Activated CD4-positive, CD25-positive, alpha-beta regulatory T cell (primary cell): ENCODE data around the gene SUV39H1.
"Not testable (repeated sequence)": the region's sequence is repeated elsewhere in the genome, so short reads cannot be mapped to it uniquely, and the experiment has no call there.

Source experiments
- DNase-seq, 4 experiments: peaks; one replicate each; lab custom pipeline; 2025; lab: John Stamatoyannopoulos, UW

SUV39H1 gene, protein sequence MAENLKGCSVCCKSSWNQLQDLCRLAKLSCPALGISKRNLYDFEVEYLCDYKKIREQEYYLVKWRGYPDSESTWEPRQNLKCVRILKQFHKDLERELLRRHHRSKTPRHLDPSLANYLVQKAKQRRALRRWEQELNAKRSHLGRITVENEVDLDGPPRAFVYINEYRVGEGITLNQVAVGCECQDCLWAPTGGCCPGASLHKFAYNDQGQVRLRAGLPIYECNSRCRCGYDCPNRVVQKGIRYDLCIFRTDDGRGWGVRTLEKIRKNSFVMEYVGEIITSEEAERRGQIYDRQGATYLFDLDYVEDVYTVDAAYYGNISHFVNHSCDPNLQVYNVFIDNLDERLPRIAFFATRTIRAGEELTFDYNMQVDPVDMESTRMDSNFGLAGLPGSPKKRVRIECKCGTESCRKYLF

GRCh38 chrX:48696301-48696908, at the start of gene SUV39H1:
Gene SUV39H1 (plus strand): TSS chrX:48696734. CDS start chrX:48696785, 51 bp downstream.
- DNase-seq, result peak; percentile 45 to 79 (median 68)

DNA sequence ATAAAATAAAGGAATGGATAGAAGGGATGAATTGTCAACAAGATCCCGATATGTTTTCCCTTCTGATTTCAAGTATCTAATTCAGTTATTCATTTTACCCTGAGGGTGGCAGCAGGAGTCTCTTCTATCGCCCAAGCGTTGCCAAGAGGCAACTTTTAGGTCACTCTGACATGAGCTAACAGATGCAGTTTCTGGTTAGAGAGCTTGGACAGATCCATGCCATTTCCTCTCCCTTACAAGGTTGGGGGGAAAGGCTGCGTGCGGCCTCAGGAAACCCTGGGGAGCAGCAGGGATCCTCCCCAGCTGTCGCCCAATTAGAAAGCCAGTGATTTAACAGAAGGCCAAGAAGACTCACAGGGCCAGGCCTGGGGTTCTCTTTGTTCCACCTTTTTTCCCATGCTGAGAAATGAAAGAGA, 48.2 kb upstream of the SUV39H1 start:
- no peak for DNase-seq

DNA sequence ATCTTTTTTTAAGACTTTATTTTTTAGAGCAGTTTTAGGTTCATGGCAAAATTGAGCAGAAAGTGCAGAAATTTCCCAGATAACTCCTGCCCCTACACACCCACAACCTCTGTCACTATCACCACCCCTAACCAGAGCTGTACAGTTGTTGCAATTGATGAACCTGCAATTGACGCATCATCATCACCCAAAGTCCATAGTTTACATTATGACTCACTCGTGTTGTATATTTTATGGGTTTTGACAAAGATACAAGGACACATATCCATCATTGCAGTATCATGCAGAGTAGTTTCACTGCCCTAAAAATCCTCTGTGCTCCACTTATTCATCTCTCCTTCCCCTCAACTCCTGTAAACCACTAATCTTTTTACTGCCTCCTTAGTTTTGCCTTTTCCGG, 47.4 kb upstream of the SUV39H1 start:
- no peak for DNase-seq

DNA sequence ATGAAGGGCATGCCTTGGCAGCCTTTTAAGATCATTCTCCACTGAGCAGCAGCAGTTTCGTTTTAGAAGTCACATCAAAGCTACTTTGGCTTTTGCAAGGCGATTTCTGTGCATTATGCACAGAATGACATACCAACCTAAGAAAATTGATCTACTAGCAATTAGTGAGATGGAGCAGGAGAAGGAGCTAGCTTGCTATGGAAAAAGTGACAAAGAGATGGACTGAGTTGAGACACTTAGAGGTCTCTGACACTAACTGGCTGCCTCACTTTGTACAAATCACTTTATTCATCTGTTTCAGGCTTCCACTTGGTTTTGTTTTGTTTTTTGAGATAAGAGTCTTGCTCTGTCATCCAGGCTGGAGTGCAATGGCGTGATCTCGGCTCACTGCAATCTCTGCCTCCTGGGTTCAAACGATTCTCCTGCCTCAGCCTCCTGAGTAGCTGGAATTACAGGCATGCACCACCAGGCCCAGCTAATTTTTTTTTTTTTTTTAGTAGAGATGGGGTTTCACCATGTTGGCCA, 44.4 kb upstream of the SUV39H1 start:
- DNase-seq, result not testable (repeated sequence)

DNA sequence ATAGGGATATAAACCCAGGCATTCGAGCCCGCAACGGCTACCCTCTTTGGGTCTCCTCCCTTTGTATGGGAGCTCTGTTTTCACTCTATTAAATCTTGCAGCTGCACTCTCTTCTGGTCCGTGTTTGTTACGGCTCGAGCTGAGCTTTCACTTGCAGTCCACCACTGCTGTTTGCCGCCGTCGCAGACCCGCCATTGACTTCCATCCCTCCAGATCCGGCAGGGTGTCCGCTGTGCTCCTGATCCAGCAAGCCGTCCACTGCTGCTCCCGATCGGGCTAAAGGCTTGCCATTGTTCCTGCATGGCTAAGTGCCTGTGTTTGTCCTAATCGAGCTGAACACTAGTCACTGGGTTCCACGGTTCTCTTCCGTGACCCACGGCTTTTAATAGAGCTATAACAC, 41.8 kb upstream of the SUV39H1 start:
- DNase-seq, result not testable (repeated sequence)

GRCh38 chrX:48659686-48660085, 36.8 kb upstream of the SUV39H1 start:
- DNase-seq, result not testable (repeated sequence)

- no peak for DNase-seq
These were observed 33.3 kb upstream of the SUV39H1 start for GRCh38 chrX:48663241-48663640.

- DNase-seq, result no peak
These were observed 32.4 kb upstream of the SUV39H1 start for GRCh38 chrX:48664156-48664555.

DNA sequence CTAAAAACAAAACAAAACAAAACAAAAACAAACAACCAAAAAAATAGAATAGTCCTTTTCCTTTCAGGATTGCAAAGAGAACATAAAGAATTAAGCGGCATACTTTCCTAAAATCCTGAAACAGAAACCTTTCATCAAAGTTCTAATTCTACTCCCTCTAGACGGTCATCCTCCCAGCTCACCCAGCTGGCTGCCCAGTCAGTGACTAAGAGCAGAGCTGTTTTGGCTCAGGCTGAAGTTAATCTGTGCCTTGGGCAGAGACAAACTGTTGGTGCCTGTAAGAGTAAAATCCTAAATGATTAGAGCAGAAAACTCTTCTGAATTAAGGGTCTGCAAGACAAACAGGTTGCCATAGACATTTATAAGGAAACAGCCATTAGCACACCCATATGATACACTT, 30.5 kb upstream of the SUV39H1 start:
- no peak for DNase-seq

- DNase-seq, result no peak
These were observed 29.9 kb upstream of the SUV39H1 start for GRCh38 chrX:48666649-48667048.

GRCh38 chrX:48667509-48667908, 29.0 kb upstream of the SUV39H1 start:
- no peak for DNase-seq

- not testable (repeated sequence) for DNase-seq
These were observed 28.3 kb upstream of the SUV39H1 start for GRCh38 chrX:48668187-48668586.

DNA sequence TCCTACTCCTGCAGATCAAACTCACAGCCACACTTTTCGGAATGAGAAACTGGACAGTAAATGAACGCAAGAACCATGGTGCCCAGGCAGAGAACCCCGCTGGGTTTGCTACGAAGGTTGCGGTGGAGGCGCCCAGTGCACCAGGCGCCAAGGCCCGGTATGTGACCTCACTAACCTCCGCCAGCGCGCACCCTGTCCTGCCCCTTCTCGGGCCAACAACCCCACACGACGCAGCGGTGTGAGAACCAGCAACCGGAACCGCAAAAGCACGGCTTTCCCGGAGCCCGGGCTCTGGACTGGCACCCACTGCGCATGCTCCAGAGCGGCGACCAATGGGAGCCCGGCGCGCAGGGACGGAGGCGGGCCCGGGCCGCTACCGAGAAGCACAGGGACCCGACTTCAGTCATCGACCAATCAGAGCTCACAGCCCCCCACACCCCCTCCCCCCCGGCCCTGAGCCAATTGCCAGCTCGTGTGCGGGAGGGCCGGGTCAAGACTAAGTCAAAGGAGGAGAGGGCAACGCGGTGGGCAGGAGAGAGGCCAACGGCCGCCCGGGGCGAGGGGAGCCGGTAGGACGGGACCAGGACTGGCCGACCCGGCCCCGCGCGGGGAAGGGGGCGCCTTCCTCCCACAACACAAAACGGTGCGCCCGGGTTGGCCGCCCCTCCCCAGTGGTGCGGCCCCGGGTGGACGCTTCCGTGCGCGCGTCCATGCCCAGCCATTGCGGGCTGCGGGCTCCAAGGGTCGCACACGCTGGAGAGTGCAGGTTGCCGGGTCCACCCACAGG, 20.2 kb upstream of the SUV39H1 start:
- peak; percentile 58 to 81 (median 76) for DNase-seq

DNA sequence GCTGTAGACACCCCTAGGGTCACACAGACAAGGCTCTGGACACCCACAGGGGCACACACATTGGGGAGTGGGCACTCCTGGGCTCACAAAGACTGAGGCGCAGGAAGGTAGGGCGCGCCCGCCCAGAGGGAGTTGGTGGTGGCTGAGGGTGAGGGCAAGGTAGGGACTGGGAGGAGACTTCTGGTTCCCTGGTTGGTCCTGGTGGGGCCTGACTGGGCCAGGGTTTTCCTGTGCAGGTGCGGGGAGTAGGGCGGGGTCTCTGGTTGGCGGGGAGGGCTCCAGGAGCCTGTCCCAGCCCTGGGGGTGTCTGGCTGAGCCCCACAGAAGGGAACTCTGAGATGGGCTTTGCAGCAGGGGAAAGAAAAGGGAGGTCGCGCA, 19.7 kb upstream of the SUV39H1 start:
- DNase-seq, result no peak

DNA sequence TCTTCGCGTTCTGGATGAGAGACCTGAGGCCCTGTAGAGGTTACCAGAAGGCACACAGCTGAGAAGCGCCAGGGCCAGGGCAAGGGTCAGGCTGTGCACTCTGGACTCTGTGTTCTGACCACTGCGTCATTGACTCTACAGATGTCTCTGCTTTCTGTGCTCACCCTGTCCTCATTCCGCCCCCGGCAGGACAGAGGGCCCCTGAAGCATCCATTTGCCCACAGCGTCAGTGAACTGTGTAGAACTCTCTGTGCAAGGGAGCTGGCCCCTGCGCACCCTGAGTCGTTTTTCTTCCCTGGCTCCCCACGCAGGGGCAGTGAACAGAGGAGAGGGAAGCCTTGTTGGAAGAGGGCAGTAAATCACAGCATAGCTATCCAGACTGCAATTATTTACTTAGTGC, 19.0 kb upstream of the SUV39H1 start:
- no peak for DNase-seq

DNA sequence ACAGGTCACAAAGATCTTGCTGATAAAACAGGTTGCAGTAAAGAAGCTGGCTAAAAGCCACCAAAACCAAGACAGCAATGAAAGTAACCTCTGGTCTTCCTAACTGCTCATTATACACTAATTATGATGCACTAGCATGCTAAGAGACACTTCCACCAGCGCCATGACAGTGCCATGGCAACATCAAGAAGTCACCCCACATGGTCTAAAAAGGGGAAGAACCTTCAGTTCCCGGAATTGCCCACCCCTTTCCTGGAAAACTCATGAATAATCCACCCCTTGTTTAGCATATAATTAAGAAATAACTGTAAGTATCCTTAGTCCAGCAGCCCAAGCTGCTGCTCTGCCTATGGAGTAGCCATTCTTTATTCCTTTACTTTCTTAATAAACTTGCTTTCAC, 16.1 kb upstream of the SUV39H1 start:
- DNase-seq, result not testable (repeated sequence)

- DNase-seq, result not testable (repeated sequence)
These were observed 15.6 kb upstream of the SUV39H1 start for GRCh38 chrX:48680925-48681324.

GRCh38 chrX:48681539-48682183, 14.9 kb upstream of the SUV39H1 start:
- no peak for DNase-seq

DNA sequence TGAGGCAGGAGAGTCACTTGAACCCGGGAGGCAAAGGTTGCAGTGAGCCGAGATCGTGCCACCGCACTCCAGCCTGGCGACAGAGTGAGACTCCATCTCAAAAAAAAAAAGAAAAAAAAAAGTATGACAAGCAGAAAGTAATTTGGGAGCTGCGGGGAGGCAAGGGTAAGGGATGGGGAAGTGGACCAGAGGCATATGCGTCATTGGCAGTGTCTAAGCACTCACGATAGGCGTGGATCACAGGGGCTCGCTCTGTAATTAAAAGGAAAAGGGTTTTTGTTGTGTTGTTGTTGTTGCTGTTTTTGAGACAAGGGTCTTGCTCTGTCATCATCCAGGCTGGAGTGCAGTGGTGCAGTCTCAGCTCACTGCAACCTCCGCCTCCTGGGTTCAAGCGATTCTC, 13.7 kb upstream of the SUV39H1 start:
- DNase-seq, result not testable (repeated sequence)

GRCh38 chrX:48683411-48683982, 13.0 kb upstream of the SUV39H1 start, which contains the start of gene WAS:
Gene WAS (plus strand): TSS chrX:48683799. CDS start chrX:48683854, 55 bp downstream.
- DNase-seq, result peak in 1 of 4 experiments; percentile 17

DNA sequence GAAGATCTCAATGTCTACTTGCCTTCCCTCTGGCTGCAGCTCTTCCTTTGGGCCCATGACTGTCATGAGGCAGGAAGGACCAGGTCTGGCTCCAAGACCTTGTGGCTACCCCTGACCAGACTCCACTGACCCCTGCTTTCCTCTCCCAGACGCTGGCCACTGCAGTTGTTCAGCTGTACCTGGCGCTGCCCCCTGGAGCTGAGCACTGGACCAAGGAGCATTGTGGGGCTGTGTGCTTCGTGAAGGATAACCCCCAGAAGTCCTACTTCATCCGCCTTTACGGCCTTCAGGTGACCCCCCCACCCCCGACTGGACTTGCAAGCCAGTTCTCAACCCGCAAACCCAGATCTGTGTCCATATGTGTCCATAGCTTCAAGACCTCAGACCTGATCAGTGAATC, 12.4 kb upstream of the SUV39H1 start:
- no peak for DNase-seq
